GM21423 (cell line): ENCODE results near the gene CACNA1B.
"Not testable (repeated sequence)": the region's sequence is repeated elsewhere in the genome, so short reads cannot be mapped to it uniquely, and the experiment has no call there.

Source experiments
- ATAC-seq: cut with Tn5 transposase; IDR thresholded peaks from one replicate; pipeline ENCODE4 v1.9.1; 2021; ENCODE audit warnings: mild to moderate bottlenecking, moderate library complexity; ENCODE audit not compliant: unreplicated experiment

The CACNA1B gene

DNA sequence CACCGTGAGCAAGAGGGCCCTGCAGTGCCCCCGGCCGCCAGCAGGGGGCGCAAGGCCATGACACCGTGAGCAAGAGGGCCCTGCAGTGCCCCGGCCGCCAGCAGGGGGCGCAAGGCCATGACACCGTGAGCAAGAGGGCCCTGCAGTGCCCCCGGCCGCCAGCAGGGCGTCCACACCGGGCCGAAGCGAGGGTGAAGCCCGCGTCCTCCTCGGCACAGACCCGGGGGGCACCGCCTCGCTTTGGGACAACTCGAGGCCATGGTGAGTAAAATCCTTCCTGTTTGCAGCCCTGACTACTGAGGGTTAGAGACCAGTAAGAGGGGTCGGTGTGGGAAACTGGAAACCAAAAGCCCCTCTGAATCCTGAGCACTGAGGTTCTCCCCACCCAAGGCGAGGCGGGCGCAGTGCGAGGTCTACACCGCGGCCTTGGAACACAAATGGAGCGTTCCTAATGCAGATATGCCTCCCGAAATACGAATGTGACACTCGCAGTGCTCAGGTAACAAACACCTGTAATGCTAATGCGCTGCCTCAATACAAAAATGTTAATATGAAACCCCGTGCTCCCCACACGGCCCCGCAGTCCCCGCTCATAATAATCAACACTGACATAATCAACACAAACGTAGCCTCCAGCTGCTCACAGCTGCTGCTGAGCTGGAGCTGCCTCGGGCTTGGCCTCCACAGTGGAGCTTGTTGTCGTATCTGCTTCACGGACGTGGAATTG lies 249.4 kb downstream of the CACNA1B start:
- not testable (repeated sequence) for ATAC-seq

DNA sequence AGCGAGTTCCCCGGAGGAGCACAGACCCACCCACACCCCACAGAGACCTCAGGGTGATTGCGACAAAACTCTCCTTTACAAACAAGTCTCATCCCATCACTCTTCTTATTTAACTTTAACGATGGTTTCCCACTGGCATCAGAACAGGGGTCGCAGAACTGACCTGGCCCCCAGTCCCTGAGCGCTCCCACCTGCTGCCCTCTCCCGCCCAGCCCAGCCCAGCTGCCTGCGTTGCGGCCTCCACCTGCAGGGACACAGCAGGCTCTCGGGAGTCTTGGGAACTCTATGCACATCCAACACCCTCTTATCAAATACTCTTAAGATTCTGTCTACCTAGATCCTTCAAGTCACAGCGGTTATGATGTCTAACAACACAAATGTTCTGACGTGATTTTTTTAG lies 250.4 kb downstream of the CACNA1B start:
- not testable (repeated sequence) for ATAC-seq

DNA sequence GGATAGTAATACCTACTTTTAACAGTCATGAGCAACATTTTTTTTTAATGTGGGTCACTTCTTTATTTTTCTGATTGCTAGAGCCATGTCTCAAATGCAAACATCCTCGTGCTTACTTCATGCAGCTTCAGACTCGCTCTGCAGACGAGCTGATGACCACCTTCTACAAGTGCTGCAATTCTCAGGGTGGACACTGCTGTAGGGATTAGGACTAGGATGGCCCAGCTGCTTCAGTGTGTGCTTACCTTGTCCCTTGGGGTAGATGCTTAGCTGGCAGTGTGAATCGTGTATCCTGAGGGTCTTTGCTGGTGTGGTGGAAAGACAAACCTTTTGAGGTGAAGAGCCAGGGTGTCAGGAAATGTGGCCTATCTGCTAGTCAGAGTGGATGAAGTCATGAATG lies 251.7 kb downstream of the CACNA1B start:
- not testable (repeated sequence) for ATAC-seq

DNA sequence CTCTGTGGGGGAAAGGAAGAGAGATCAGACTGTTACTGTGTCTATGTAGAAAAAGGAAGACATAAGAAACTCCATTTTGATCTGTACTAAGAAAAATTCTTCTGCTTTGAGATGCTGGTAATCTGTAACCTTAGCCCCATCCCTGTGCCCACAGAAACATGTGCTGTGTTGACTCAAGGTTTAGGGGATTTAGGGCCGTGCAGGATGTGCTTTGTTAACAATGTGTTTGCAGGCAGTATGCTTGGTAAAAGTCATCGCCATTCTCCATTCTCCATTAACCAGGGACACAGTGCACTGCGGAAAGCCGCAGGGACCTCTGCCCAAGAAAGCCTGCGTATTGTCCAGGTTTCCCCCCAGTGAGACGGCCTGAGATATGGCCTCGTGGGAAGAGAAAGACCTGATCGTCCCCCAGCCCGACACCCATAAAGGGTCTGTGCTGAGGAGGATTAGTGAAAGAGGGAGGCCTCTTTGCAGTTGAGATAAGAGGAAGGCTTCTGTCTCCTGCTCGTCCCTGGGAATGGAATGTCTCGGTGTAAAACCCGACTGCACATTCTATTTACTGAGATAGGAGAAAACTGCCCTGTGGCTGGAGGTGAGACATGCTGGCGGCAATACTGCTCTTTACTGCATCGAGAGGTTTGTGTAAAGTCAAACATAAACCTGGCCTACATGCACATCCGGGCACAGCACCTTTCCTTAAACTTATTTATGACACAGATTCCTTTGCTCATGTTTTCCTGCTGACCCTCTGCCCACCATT lies 255.5 kb downstream of the CACNA1B start:
- not testable (repeated sequence) for ATAC-seq

DNA sequence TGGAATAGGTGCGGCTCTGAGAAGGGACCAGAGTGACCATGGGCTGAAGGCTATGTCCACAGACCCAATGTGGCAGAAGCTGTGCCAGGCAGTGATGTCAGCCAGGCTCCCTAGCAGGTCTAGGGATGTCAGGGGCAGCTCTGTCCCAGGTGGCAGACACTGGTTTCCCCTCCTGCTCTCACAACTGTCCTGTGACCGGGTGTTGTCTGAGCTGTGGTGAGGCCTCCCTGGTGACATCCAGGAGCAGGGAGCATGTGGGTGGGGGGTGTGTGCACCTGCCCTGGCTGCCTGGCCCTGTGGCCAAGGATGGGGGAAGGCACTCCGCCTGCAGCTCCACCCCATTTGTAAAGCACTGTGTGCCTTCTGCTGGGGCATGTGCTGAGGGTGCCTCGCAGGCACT lies 257.0 kb downstream of the CACNA1B start:
- ATAC-seq = not testable (repeated sequence)

DNA sequence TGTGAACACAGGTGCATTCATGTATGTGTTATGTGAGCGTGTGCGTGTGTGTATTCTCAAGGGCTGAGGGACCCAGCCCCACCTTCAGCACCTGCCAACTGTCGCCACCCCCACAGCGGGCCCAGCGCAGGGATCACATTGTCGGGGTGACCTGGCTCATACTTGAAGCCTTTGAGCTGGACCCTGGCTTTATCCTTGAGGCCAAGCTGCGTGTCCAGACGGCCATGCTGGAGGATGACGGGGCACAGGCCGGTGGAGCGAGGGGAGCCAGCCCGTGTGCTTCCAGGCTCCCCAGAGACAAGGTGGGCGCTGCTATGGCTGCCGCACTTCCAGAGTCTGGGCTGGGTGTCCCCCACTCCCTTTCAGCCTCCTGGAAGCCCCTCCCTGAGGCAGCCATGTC lies 261.5 kb downstream of the CACNA1B start:
- ATAC-seq = not testable (repeated sequence)

DNA sequence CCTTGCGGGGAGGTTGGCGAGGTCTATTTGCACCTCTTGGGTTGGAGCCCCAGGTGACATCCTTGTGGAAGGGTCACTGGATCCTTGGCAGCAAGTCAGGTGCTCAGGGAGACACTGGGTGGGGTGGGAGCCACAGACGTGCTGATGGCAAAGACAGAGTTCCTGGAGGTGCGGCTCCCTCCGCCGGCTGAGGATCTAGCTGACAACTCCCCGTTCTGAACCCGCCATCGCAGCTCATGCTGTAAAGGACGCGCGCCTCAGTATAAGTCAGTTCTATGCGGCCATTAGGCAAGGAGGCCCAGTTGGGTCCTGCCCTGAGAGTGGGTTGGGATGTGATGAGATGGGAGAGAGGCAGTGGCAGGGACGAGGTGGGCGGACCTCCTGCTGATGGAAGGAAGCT lies 263.4 kb downstream of the CACNA1B start:
- ATAC-seq = not testable (repeated sequence)

DNA sequence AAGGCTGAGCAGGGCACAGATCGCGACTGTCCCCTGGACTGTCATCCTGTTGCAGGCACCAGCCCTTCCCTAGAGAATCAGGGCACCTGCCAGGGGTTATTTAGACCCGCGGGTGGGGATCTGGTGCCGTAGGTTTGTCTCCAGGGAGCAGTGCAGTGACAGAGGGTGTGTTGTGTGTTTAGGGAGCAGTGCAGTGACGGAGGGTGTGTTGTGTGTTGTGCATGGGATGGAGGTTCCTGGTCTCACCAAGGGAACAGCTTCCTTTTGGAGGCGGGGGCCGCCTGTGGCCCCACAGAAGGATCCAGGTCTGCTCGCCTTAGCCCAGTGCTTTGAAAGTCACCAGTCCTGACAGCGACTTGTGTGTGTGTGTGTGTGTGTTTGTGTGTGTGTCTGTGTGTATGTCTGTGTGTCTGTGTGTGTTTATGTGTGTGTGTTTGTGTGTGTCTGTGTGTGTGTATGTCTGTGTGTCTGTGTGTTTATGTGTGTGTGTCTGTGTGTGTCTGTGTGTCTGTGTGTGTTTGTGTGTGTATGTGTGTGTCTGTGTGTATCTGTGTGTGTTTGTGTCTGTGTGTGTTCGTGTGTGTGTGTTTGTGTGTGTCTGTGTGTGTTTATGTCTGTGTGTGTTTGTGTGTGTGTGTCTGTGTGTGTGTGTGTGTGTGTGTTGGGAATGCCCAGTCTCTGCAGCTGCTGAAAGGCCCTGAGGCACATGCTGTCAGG lies 265.1 kb downstream of the CACNA1B start:
- ATAC-seq = not testable (repeated sequence)

DNA sequence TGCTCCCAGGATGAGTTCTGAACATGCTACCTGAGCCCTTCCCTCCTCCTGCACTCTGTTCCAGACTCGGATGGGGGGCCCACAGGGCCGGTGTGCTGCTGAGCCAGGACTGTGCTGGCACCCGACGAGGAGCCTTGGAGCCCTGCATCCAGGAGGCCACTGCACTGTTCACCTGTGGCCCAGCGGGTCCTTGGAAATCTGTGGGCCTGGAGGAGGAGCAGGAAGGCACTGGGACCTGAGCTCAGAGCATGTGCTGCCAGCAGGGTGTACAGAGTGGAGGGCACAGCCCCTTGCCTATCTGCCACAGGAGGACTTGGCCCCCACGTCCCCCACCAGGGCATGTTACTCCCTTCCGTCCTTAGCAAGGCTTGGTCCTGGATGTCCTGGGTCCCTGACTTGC lies 265.9 kb downstream of the CACNA1B start:
- not testable (repeated sequence) for ATAC-seq

DNA sequence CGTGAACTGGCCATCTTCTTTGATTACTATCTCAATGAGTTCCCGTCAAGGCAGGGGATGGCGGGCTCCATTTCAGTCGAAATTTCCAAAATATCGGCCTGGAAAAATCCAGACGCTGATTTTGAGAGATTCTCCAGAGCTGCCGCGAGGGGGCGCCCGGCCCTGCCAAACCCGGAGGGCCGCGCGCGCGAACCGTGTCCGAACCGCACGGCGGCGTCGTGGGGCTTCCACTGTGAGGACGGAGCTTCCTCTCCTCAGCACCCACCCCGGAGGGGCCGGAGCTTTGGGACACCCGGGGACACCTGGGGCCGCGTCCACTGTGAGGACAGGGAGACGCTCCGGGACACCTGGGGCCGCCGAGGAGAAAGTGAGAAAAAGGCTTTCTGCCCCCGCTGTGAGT lies 270.0 kb downstream of the CACNA1B start:
- not testable (repeated sequence) for ATAC-seq

DNA sequence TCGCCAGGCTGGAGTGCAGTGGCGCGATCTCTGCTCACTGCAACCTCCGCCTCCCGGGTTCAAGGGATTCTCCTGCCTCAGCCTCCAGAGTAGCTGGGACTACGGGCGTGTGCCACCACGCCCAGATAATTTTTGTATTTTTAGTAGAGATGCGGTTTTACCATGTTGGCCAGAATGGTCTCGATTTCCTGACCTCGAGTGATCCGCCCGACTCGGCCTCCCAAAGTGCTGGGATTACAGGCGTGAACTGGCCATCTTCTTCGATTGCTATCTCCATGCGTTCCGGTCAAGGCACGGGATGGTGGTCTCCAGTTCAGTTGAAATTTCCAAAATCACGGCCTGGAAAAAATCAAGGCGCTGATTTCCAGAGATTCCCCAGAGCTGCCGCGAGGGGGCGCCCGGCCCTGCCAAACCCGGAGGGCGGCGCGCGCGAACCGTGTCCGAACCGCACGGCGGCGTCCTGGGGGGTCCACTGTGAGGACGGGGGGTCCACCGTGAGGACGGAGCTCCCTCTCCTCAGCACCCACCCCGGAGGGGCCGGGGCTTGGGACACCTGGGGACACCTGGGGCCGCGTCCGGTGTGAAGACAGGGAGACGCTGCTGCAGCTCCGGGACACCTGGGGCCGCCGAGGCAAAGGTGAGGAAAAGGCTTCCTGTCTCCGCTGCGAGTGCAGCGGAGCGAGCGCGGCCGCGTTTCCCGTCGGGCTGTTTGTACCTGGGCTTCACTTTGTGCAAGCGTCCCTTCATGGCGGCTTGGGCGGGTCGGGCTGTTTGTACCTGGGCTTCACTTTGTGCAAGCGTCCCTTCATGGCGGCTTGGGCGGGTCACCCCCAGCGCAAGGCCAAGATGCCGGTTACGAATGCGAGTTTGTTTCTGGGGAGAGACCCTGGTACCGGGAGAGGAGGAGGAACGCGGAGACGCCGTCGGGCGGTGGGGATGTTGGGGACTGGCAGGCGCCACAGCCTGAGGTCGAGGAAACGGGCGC lies 272.4 kb downstream of the CACNA1B start:
- ATAC-seq = not testable (repeated sequence)

DNA sequence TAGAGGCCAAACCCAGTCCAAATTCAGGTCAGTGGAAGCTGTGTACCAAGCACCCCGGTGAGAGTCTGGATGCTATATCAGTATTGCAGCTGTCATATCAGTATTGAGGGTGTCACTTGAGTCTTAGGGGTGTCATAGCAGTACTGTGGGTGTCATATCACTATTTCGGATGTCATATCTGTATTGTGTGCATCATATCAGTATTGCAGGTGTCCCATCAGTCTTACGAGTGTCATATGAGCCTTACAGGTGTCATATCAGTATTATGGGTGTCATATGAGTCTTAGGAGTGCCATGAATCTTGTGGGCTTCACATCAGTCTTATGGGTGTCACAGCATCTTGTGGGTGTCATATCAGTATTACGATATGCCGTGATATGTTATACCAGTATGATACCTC lies 278.2 kb downstream of the CACNA1B start:
- ATAC-seq = not testable (repeated sequence)

DNA sequence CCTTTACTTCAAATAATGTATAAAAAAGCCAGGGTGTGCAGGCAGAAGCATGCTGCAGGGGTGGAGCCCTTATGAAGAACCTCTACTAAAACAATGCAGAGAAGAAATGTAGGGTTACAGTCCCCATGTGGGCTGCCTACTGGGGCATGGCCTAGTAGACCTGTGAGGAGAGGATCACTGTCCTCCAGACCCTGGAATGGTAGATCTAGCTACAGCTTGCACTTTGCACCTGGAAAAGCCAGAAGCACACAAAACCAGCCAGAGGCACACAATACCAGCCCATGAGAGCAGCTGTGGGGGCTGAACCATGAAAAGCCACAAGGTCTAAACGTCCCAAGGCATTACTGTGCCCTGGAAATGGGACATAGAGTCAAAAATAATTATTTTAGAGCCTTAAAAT lies 289.2 kb downstream of the CACNA1B start:
- ATAC-seq = not testable (repeated sequence)
